Liver (tissue), 9 donors: Measurements from ENCODE around the gene ACTL8. TPM values are rescaled to one million over a fixed set of nuclear protein-coding genes. Genes with fewer than 3 reads are reported as not detected.

Experiments
- DNase-seq: peaks from one replicate; pipeline ENCODE4 v3.0.0-alpha.2; 2017; ENCODE audit warnings: low spot score
- H3K27ac ChIP-seq, 2 donors: one replicate each; pipeline ENCODE4 v1.7.0; 2013; ENCODE audit warnings: inconsistent platforms in 2 of 2, low read length in 2 of 2, control low read depth in 1 of 2, low read depth in 1 of 2, mild to moderate bottlenecking in 1 of 2
- H3K27me3 ChIP-seq, 4 donors: one replicate each; pipeline versions ENCODE4 v1.6.1 to v1.7.0; 2013; ENCODE audit warnings: low read length in 3 of 4, inconsistent platforms in 1 of 4, mild to moderate bottlenecking in 1 of 4, moderate library complexity in 1 of 4; ENCODE audit not compliant: control insufficient read depth in 4 of 4, insufficient read depth in 4 of 4
- H3K36me3 ChIP-seq, 4 donors: one replicate each; pipeline versions ENCODE4 v1.6.1 to v1.7.0; 2013; ENCODE audit warnings: low read length in 3 of 4, mild to moderate bottlenecking in 3 of 4, low read depth in 1 of 4, moderate library complexity in 1 of 4; ENCODE audit not compliant: control insufficient read depth in 4 of 4, insufficient read depth in 3 of 4
- H3K4me1 ChIP-seq, 4 donors: one replicate each; pipeline versions ENCODE4 v1.6.1 to v1.7.0; 2013; ENCODE audit warnings: low read length in 3 of 4, mild to moderate bottlenecking in 3 of 4, moderate library complexity in 1 of 4; ENCODE audit not compliant: control insufficient read depth in 4 of 4, insufficient read depth in 4 of 4
- H3K4me3 ChIP-seq, 3 donors: one replicate each; pipeline versions ENCODE4 v1.6.1 to v1.7.0; 2013; ENCODE audit warnings: low read length in 3 of 3, control low read depth in 1 of 3, low read depth in 1 of 3, mild to moderate bottlenecking in 1 of 3
- H3K9ac ChIP-seq, 2 donors: one replicate each; pipeline ENCODE4 v1.7.0; 2013; ENCODE audit warnings: low read length in 2 of 2, mild to moderate bottlenecking in 2 of 2, moderate library complexity in 2 of 2, control low read depth in 1 of 2, low read depth in 1 of 2
- H3K9me3 ChIP-seq, 4 donors: one replicate each; pipeline versions ENCODE4 v1.6.1 to v1.7.0; 2013; ENCODE audit warnings: low read length in 3 of 4; ENCODE audit not compliant: control insufficient read depth in 4 of 4
- CTCF ChIP-seq: fragments of 150-350 bp; IDR thresholded peaks from 2 replicates; pipeline ENCODE4 v1.5.1; 2017; ENCODE audit warnings: improper control_type of control experiment, low read depth, low read length; ENCODE audit not compliant: missing input control
- FOXA1 ChIP-seq: IDR thresholded peaks from 2 replicates; pipeline ENCODE4 v1.6.1; 2016; ENCODE audit warnings: antibody characterized with exemption
- FOXA2 ChIP-seq: IDR thresholded peaks from 2 replicates; pipeline ENCODE4 v1.6.1; 2016; ENCODE audit warnings: antibody characterized with exemption
- GABPA ChIP-seq, 2 donors: IDR thresholded peaks in 1 of 2; conservative IDR thresholded peaks in 1 of 2; 2 replicates each; pipeline ENCODE4 v1.6.1; 2016; ENCODE audit warnings: antibody characterized with exemption in 2 of 2, mild to moderate bottlenecking in 1 of 2, moderate library complexity in 1 of 2
- HNF4A ChIP-seq, 2 donors: conservative IDR thresholded peaks; 2 replicates each; pipeline ENCODE4 v1.6.1; 2016; ENCODE audit warnings: antibody characterized with exemption in 2 of 2, mild to moderate bottlenecking in 2 of 2
- HNF4G ChIP-seq: IDR thresholded peaks from 2 replicates; pipeline ENCODE4 v1.6.1; 2016; ENCODE audit warnings: antibody characterized with exemption
- NR2F2 ChIP-seq: IDR thresholded peaks from 2 replicates; pipeline ENCODE4 v1.6.1; 2016; ENCODE audit warnings: antibody characterized with exemption
- RAD21 ChIP-seq, 2 donors: IDR thresholded peaks; 2 replicates each; pipeline ENCODE4 v1.6.1; 2016; ENCODE audit warnings: antibody characterized with exemption in 2 of 2, mild to moderate bottlenecking in 2 of 2
- REST ChIP-seq: IDR thresholded peaks from 2 replicates; pipeline ENCODE4 v1.6.1; 2016; ENCODE audit warnings: antibody characterized with exemption, mild to moderate bottlenecking
- RXRA ChIP-seq, 2 donors: IDR thresholded peaks; 2 replicates each; pipeline ENCODE4 v1.6.1; 2017 to 2018; ENCODE audit warnings: antibody characterized with exemption in 2 of 2, mild to moderate bottlenecking in 1 of 2
- ZBTB33 ChIP-seq: IDR thresholded peaks from 2 replicates; pipeline ENCODE4 v1.6.1; 2016; ENCODE audit warnings: antibody characterized with exemption
- WGBS: extraction: QIAGEN DNeasy Blood & Tissue Kit; methylation state at CpG from one replicate; pipeline ENCODE4 v1.1.7; 2013; 5-methylcytosine and 5-hydroxymethylcytosine counted together
- polyA plus RNA-seq, 2 donors: library from polyadenylated mRNA; stranded (reverse) in 1 of 2; unstranded in 1 of 2; fragments of 200-250 nt in 1 of 2; fragments of >200 nt in 1 of 2; fragmentation: Nextera tagmentation in 1 of 2; extraction: Ambion mirVana in 1 of 2; gene quantifications; one replicate each; pipeline versions ENCODE4 v1.2.1 to v1.2.3, GENCODE V29; 2013 to 2015
- total RNA-seq, 2 donors: library from RNA; depleted of rRNA; stranded (reverse); fragments of >200 nt; gene quantifications; one replicate each; pipeline ENCODE4 v1.2.3, GENCODE V29; 2014
- donor health status: healthy.
- donor health status: healthy.
- donor health status: healthy.
- donor health status: healthy.
- donor health status: healthy.

Gene ACTL8
- total and polyA plus RNA-seq, 4 donors, result not detected

DNA sequence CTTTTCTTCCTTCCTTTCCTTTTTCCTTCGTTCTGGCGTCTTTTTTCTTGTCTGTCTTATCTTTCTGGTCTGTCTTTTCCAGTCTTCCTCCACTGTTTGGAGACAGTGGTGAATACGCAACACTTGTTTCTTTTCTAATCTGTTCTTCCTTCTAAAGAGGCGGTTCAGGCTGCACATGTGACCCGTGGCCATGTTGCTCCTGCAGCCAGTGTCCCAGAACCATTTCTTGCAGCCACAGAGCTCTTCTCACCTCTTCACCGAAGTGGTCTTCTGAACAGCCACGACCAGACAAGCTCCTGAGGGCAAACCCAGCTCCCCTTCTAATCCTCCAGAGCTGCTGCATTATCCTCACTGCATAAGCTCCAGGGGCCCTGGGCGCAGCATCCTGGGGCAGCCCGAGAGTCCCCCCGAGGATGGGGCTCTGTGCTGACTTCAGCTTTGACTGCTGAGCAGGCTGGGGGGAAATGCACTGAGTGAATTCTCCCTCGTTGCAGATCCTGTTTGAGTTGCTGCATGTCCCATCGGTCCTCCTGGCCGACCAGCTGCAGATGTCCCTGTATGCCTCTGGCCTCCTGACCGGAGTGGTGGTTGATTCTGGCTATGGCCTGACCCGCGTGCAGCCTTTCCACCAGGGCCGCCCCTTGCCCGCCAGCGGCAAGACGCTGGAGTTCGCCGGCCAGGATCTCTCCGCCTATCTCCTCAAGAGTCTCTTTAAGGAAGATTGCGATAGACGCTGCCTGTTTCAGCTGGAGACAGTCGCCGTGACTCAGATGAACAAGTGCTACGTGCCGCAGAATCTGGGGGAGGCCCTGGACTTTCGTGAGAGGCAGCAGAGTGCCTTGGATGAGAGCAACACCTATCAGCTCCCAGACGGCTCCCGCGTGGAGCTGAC, 70.4 kb downstream of the ACTL8 start:
- WGBS, result 66% methylated on average over 33 of the region's 33 CpGs
- H3K27me3 ChIP-seq, result no peaks in the 10 kb centered on the region
- H3K9ac ChIP-seq, result no peak overlapping the region
- no peak overlapping the region for H3K27ac ChIP-seq
- TF ChIP-seq HNF4G, result no peak
- no peak for TF ChIP-seq RAD21 (IDR thresholded peaks at IDR 0.05)
- no peak for TF ChIP-seq RXRA (IDR thresholded peaks at IDR 0.05)
- TF ChIP-seq NR2F2, result no peak
- TF ChIP-seq ZBTB33, result no peak
- no peak for TF ChIP-seq HNF4A (conservative IDR thresholded peaks at IDR 0.05)
- TF ChIP-seq FOXA2, result no peak
- TF ChIP-seq GABPA (IDR thresholded peaks at IDR 0.05 in 1 of 2, conservative IDR thresholded peaks at IDR 0.05 in 1 of 2), result no peak
- TF ChIP-seq CTCF, result no peak
- no peak for TF ChIP-seq FOXA1
- TF ChIP-seq REST, result no peak
- no peaks in the 10 kb centered on the region for H3K36me3 ChIP-seq
- no peaks in the 10 kb centered on the region for H3K9me3 ChIP-seq
- no peak overlapping the region for H3K4me3 ChIP-seq
- H3K4me1 ChIP-seq, result no peaks in the 10 kb centered on the region
- no peak for DNase-seq

DNA sequence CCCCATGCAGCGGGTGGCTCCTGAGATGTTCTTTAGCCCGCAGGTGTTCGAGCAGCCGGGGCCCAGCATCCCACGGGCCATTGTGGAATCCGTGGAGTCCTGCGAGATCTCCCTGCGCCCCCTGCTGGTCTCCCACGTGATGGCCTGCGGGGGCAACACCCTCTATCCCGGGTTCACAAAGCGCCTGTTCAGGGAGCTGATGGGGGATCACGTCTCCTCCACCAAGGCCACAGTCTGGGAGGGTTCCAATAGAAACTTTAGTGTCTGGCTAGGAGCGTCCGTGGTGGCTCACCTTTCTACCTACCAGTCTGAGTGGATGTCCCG, 71.0 kb downstream of the ACTL8 start:
- no peak overlapping the region for H3K4me3 ChIP-seq
- peaks cover 0 to 4% (median 0%) of the 10 kb centered on the region in 4 donors for H3K27me3 ChIP-seq
- DNase-seq, result peak; percentile 64
- WGBS, result 25% methylated on average over 16 of the region's 16 CpGs
- no peaks in the 10 kb centered on the region for H3K36me3 ChIP-seq
- H3K4me1 ChIP-seq, result no peaks in the 10 kb centered on the region
- H3K9me3 ChIP-seq, result no peaks in the 10 kb centered on the region
- no peak overlapping the region for H3K27ac ChIP-seq
- no peak overlapping the region for H3K9ac ChIP-seq
- no peak for TF ChIP-seq NR2F2
- TF ChIP-seq RAD21 (IDR thresholded peaks at IDR 0.05), result peak; percentile 63 to 76
- TF ChIP-seq CTCF, result peak; percentile 55
